ENCODE measurements around the gene DEPP1.
A peak's percentile ranks its signal among the peaks of the same experiment; 100 is the strongest.

The DEPP1 gene

GRCh38 chr10:44986670-44987069, 8.1 kb upstream of the DEPP1 start:
- Histone ChIP-seq H3K9me3 (ENCODE audit: control insufficient read depth, low read length) (no peaks in the 10 kb centered on the region), H3K4me2 (ENCODE audit: low read length) (no peak overlapping the region), H3K79me2 (no peaks in the 10 kb centered on the region), H3K9ac (no peak overlapping the region), H3K4me3 (ENCODE audit: low read depth, low read length) (no peak overlapping the region), H3K27ac (no peak overlapping the region), H3K36me3 (ENCODE audit: control insufficient read depth, insufficient read depth, low read length) (no peaks in the 10 kb centered on the region), H2AFZ (no peak overlapping the region), H3K4me1 (no peaks in the 10 kb centered on the region), H3K27me3 (ENCODE audit: control insufficient read depth, insufficient read depth, low read length) (no peaks in the 10 kb centered on the region)
- TF ChIP-seq CTCF (IDR thresholded peaks at IDR 0.05), result no peak

GRCh38 chr10:44986179-44986578, 7.6 kb upstream of the DEPP1 start:
- H3K79me2 ChIP-seq, result no peaks in the 10 kb centered on the region
- no peaks in the 10 kb centered on the region for H3K36me3 ChIP-seq (ENCODE audit: control insufficient read depth, insufficient read depth, low read length)
- no peak overlapping the region for H3K9ac ChIP-seq
- no peak overlapping the region for H2AFZ ChIP-seq
- H3K27me3 ChIP-seq (ENCODE audit: control insufficient read depth, insufficient read depth, low read length), result no peaks in the 10 kb centered on the region
- TF ChIP-seq CTCF (IDR thresholded peaks at IDR 0.05), result no peak
- H3K9me3 ChIP-seq (ENCODE audit: control insufficient read depth, low read length), result no peaks in the 10 kb centered on the region
- H3K27ac ChIP-seq, result no peak overlapping the region
- H3K4me2 ChIP-seq (ENCODE audit: low read length), result no peak overlapping the region
- no peaks in the 10 kb centered on the region for H3K4me1 ChIP-seq
- H3K4me3 ChIP-seq (ENCODE audit: low read depth, low read length), result no peak overlapping the region

DNA sequence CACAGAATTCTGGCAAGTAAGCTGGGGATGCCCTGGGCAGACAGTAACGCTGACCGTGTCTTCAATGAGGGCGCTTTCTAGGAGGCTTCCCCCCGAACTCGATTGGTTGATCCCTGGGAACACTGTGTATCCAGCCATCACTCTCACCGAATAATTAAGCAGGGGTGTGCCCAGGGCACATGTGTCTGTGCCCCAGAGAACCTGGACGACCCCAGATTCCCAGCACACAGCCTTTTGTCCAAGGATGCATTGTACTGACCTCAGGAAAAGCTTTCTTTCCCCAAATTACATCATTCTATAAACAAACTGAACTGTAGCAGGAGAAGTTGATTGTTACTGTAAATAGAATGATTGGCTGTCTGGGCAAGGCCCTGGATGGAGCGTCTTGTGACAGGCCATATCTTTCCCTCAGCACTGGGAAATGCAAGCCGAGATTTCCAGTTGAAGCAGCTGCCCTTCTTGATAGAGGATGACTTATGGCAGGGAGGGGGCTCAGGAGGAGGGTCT, 6.6 kb upstream of the DEPP1 start:
- Histone ChIP-seq H3K4me3 (ENCODE audit: low read depth, low read length) (no peak overlapping the region), H3K4me1 (no peaks in the 10 kb centered on the region), H3K9me3 (ENCODE audit: control insufficient read depth, low read length) (no peaks in the 10 kb centered on the region), H3K9ac (no peak overlapping the region), H3K27me3 (ENCODE audit: control insufficient read depth, insufficient read depth, low read length) (no peaks in the 10 kb centered on the region), H3K27ac (peak overlapping the region; percentile 8), H3K4me2 (ENCODE audit: low read length) (no peak overlapping the region), H3K79me2 (no peaks in the 10 kb centered on the region), H3K36me3 (ENCODE audit: control insufficient read depth, insufficient read depth, low read length) (no peaks in the 10 kb centered on the region), H2AFZ (no peak overlapping the region)
- TF ChIP-seq CTCF (IDR thresholded peaks at IDR 0.05), result no peak

DNA sequence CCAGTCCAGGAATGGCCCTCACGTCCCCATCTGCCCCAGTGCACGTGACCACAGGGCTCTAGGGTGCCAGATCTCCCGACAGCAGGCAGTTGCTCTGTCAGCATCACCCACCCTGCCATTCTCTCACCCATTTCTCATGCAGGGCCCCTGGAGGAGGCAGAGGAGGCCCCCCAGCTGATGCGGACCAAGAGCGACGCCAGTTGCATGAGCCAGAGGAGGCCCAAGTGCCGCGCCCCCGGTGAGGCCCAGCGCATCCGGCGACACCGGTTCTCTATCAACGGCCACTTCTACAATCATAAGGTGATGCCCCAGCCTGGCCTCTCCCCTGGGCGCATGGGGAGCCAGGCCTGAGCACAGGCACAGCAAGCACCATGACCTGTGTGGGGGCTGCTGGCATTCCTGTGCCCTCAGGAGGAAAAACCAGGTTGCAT, 6.1 kb upstream of the DEPP1 start:
- Histone ChIP-seq H3K27ac (peak overlapping the region; percentile 8), H3K9ac (no peak overlapping the region), H3K4me1 (no peaks in the 10 kb centered on the region), H3K9me3 (ENCODE audit: control insufficient read depth, low read length) (no peaks in the 10 kb centered on the region), H2AFZ (no peak overlapping the region), H3K79me2 (no peaks in the 10 kb centered on the region), H3K27me3 (ENCODE audit: control insufficient read depth, insufficient read depth, low read length) (no peaks in the 10 kb centered on the region), H3K4me2 (ENCODE audit: low read length) (no peak overlapping the region), H3K36me3 (ENCODE audit: control insufficient read depth, insufficient read depth, low read length) (no peaks in the 10 kb centered on the region), H3K4me3 (ENCODE audit: low read depth, low read length) (no peak overlapping the region)
- TF ChIP-seq CTCF (IDR thresholded peaks at IDR 0.05), result no peak

DNA sequence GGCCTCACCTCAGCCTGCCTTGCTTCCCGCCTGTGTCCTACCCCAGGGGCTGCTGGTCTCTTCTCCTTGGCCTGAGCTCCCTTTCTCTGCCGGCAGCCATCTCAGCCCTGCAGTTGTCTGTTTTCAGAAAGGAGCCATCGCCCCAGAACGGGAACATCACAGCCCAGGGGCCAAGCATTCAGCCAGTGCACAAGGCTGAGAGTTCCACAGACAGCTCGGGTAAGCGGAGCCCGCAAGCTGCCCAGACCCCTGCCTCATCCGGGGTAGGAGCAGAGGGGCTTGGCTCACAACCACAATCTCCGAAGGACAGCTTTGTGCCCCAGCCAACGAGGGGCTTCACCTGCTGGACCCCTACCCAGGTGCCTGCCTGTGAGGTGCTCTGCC, 5.3 kb upstream of the DEPP1 start:
- no peak for TF ChIP-seq CTCF (IDR thresholded peaks at IDR 0.05)
- Histone ChIP-seq H3K4me2 (ENCODE audit: low read length) (no peak overlapping the region), H3K27me3 (ENCODE audit: control insufficient read depth, insufficient read depth, low read length) (no peaks in the 10 kb centered on the region), H3K36me3 (ENCODE audit: control insufficient read depth, insufficient read depth, low read length) (no peaks in the 10 kb centered on the region), H3K4me3 (ENCODE audit: low read depth, low read length) (no peak overlapping the region), H2AFZ (no peak overlapping the region), H3K9me3 (ENCODE audit: control insufficient read depth, low read length) (no peaks in the 10 kb centered on the region), H3K4me1 (peaks cover 1% of the 10 kb centered on the region), H3K9ac (no peak overlapping the region), H3K27ac (no peak overlapping the region), H3K79me2 (no peaks in the 10 kb centered on the region)
